Measurements from ENCODE around the gene FAM120B.
"Not testable (repeated sequence)": the region's sequence is repeated elsewhere in the genome, so short reads cannot be mapped to it uniquely, and the experiment has no call there.

FAM120B gene, protein sequence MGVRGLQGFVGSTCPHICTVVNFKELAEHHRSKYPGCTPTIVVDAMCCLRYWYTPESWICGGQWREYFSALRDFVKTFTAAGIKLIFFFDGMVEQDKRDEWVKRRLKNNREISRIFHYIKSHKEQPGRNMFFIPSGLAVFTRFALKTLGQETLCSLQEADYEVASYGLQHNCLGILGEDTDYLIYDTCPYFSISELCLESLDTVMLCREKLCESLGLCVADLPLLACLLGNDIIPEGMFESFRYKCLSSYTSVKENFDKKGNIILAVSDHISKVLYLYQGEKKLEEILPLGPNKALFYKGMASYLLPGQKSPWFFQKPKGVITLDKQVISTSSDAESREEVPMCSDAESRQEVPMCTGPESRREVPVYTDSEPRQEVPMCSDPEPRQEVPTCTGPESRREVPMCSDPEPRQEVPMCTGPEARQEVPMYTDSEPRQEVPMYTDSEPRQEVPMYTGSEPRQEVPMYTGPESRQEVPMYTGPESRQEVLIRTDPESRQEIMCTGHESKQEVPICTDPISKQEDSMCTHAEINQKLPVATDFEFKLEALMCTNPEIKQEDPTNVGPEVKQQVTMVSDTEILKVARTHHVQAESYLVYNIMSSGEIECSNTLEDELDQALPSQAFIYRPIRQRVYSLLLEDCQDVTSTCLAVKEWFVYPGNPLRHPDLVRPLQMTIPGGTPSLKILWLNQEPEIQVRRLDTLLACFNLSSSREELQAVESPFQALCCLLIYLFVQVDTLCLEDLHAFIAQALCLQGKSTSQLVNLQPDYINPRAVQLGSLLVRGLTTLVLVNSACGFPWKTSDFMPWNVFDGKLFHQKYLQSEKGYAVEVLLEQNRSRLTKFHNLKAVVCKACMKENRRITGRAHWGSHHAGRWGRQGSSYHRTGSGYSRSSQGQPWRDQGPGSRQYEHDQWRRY

DNA sequence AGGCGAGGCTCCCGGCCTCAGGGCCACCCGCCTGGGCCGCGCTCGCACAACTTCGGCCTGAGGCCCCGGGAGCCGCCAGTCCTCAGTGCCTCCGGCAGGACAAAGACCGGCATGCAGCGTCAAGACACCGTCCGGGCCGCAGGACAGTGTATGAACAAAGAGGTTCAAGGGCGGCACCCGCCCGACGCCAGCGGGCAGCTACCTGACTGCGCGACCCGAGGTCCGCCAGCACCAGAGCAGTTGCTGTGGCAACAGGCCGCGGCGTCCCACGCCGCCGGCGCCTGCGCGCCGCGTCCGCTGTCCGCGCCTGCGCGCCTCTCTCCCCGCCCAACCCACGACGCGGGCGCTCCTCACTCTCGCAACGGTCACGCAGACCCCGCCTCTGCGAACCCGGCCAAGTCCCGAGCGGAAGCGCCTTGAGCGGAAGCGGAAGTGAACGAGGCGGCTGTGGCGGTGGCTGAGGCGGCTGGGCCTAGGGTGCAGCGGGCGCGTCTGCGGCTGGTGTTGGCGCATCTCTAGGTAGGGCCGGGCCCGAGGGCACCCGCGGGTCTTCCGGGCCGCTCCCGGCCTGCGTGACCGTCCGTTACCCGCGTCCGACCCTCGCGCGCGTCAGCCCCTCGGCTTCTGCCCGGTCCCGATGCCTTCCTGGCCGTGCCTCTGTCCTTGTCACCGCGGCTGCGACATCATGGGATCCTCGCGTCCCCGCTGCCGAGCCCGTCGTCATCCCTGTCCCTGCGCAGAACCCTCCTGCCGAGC, at the start of gene FAM120B:
TSS of gene FAM120B (plus strand) at position 435 of the 756 bp plus-strand sequence. CDS start 10,633 bp downstream, outside the sequence.
- peak; percentile 97 for DNase-seq (ENCODE audit: low spot score)

DNA sequence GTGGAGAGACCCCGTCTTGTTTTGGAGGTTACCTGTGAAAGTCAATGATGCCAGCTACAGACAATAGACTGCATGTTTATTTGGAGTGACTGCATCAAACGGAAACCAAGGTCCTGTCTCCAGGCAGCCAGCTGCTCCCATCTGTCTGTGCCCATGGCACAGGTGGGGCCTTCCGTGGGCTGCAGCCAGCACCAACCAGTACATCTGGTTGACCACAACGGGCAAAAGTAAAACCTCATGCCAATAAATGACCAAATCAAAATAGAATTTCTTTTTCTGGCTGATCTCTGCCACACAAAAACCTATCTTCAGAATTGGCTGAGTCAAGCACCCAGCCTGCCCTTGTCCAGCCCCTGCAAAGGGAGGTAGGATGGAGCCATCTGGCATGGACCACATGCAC, 49.2 kb upstream of the FAM120B start:
- DNase-seq (ENCODE audit: low spot score), result no peak

DNA sequence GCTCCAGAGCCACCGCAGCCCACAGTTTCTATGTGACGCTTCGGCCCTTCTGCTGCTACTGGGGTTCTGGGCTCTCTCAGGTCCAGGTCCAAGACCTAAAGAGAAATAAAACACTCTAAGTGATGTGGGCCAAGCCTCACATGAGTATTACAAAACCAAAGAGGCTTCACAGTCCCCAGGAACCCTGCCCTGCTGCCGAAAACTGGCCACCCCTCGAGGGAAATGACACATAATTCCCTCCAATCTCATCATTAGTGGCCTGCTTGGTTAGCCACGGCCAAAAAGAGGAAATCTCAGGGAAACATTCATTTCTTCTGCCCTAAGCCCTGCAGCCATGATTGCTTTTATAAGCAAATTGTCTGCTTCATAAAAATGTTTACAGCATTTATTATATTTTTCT, 48.2 kb upstream of the FAM120B start:
- no peak for DNase-seq (ENCODE audit: low spot score)

DNA sequence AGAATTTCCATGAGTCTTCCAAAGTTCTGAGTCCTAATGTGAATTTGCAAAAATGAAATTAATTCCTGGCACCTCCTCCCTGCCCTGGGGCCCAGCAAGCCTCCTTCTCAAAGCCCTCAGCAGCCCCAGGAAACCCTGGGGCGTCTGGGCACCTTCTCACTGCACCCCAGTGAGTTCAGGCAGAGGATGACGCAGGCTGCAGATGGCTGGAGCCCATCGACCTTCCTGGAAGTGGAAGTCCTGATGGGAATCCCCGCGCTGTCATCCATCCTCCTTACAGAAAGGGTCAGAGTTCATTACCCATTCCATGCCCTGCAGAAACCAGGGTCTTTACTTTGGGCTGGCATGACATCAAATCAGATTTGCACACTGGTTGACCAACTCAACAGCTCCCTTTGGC, 47.3 kb upstream of the FAM120B start:
- no peak for DNase-seq (ENCODE audit: low spot score)

DNA sequence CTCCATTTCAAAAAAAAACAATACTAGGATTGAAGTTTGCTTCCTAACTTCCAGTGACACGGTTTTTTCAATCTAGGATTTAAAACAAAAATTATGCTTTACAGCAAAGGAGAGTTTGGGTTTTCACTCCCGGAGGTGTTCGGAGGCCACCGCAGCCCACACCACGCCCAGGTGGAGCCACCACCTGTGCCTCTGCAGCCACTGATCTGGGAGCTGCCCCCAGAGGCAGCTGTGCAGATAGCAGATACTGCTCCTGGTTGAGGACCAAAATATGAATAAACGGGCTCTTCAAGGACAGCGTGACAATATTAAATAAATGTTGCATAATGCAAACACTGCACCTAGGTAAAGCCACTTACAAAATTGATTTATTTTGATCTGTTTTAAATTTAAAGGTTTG, 45.9 kb upstream of the FAM120B start:
- no peak for DNase-seq (ENCODE audit: low spot score)

DNA sequence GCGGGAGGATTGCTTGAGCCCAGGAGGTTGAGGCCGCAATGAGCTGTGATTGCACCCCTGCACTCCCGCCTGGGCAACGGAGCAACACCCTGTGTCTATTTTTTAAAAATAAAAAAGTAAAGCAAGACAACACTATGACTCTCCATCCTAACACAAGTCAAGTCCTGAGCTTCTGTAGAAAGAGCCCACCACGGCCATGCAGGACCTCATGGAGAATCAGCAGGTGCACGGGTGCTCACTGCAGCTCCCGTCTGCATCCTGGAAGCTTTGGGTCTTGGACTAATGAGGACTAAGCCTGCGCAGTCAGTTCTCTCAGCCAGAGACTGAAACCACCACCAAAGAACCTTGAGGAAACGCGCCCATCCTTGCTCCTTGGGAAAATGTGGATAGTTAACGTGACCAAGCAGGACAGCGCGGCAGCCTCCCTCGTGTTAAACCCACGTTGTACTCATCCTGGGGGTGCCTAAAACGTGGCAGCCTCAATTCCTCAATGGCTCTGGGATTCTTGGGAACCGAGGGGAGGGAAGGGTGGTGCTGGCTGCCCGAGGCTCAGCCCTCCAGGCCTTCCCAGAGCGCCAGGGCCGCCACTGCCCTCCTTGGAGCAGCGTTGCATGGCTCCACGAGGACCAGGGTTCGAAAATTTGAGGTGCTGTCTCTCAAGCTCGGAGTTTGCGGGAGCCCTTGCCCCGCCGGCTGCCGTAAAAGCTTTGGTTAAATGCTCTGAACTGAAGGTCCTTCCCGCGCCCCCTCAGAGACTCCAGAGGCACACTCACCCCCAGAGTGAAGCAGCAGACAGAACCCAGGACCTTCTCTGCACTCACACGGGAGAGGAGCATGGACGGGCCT, 44.7 kb upstream of the FAM120B start:
- DNase-seq (ENCODE audit: low spot score), result no peak

DNA sequence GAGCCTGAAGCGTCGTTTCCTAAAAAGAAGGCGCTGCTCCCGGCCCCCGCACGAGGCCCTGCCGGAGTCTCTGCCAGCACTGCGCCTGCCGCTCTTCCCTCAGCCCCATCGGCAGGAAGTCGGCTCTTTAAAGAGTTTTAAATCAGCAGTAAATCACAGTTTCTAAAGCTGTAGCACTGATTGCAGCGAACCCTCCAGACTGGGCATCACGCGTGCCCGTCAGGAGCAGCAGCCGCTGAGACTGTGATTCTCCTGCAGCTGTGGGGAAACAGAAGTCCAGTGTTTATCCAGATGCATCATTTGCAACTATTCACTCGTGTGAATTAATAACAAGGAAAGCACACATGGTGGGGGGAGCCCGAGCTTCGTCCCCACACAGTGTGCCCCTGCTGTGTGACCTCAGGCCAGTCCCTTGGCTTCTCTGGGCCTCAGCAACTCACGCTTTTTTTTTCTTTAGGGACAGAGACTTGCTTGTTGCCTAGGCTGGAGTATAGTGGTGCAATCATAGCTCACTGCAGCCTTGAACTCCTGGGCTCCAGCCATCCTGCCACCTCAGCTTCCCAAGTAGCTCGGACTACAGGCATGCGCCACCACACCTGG, 44.0 kb upstream of the FAM120B start:
- no peak for DNase-seq (ENCODE audit: low spot score)

DNA sequence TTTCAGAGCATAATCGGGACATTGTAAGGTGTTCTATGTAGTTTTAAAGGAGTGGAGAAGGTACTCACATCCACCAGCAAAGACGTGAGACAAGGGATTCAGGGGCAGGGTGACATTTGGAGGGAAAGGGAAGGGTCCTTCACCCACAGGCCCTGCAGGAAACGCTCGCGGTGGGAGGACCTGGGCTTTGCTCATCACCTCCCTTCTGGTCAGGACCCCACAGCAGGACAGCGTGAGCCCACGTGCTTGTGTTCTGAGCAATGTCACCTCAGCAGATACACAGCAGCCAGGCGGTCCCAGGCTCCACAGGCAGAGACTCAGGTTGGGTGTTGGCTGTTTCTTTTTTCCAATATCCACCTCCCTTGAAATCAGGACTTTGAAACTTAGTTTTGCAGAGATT, 43.1 kb upstream of the FAM120B start:
- no peak for DNase-seq (ENCODE audit: low spot score)

DNA sequence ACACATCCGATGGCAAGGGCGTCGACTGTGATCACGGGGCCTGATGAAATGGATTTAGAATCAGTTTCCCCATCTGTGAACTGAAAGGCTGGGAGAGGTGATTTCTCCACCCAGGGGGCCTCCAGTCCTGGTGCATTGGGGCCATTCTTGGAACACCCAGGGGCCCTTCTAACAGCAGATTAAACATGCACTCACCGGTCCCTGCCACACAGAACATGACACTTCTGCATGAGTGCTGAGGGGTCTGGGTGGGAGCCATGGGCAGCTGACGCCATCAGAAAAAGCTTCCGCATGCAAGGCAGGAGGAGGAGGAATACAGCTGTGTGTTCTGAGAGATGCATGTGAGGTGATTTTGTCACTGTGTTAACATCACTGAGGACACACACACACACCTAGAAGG, 42.5 kb upstream of the FAM120B start:
- DNase-seq (ENCODE audit: low spot score), result no peak

DNA sequence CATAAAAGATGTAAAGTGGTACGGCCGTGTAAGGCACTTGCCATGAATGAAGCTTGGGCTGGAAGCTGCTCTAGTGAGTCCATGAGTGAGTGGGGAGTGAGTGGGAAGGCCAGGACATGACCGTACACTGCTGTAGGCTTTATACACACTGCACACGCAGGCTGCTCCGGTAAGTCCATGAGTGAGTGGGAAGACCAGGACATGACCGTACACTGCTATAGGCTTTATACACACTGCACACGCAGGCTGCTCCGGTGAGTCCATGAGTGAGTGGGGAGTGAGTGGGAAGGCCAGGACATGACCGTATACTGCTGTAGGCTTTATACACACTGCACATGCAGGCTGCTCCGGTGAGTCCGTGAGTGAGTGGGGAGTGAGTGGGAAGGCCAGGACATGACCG, 41.9 kb upstream of the FAM120B start:
- DNase-seq (ENCODE audit: low spot score), result not testable (repeated sequence)

DNA sequence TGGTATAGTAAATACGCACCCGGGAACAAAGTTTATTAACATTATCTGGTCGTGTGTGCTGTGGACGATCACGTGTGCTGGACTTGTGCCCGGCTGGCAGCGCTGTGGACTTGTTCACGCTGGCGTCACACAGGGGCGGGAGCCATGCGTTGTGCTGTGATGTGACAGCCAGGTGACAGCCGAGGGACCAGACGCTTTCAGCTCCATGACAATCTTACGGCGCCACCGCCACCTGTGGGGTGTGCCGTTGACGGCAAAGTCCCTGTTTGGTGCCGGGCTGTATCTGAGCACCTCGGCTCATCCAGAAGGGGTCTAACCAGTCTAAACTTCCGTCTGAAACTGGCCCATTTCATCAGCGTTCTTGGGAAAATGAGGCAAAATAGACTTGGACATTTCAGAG, 40.9 kb upstream of the FAM120B start:
- no peak for DNase-seq (ENCODE audit: low spot score)

DNA sequence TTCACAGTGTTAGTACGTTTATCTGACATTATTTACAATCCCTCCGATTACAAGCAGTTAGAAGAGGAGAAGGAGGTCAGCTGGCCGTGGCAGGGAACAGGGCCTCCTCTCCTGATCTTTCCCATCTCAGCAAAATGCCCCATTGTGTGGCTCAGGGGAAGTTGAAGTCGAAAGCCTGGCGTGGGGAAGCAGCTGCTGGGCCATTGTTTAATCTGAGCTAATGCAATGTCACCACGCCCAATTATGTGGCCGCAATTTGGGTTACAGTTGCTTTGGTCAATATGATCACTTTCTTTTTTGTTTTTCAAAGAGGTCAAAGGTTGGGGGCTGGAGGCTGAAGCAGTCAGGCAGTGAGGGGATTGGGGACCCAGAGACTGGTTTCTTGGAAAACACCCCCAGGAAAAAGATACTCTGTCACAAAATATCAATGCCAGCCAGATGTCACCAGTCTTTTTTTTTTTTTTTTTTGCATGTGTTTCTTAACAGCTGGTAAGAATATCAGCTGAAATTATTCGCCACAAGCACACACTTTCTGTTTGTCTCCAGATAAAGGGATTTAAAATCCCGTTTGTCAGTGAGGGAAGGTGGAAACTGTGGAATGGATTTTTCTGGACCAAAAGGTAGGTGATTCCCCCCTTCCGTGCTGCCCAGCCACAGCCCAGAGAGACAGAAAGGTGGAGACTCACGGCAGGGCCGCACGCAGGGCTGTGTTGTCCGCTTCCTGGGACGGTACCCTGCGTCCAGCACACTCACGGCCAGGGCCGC, 40.3 kb upstream of the FAM120B start:
- DNase-seq (ENCODE audit: low spot score), result no peak

DNA sequence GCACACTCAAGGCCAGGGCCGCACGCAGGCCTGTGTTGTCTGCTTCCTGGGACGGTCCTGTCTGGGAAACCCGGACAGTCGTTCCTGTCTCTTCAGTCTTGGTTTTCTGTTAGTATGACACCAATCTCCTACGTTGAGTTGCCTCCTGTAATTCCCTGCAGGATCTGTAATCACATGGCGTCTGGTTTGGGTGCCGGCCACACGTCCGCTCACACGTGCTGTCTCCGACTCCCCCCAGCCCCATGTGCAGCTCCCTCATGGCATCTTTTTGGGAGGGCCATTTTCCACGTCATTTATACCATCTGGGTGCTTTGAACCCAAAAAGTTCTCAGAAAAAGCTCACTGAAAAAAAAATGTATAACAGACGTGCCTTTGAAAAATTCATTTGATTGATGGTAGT, 38.9 kb upstream of the FAM120B start:
- DNase-seq (ENCODE audit: low spot score), result no peak

DNA sequence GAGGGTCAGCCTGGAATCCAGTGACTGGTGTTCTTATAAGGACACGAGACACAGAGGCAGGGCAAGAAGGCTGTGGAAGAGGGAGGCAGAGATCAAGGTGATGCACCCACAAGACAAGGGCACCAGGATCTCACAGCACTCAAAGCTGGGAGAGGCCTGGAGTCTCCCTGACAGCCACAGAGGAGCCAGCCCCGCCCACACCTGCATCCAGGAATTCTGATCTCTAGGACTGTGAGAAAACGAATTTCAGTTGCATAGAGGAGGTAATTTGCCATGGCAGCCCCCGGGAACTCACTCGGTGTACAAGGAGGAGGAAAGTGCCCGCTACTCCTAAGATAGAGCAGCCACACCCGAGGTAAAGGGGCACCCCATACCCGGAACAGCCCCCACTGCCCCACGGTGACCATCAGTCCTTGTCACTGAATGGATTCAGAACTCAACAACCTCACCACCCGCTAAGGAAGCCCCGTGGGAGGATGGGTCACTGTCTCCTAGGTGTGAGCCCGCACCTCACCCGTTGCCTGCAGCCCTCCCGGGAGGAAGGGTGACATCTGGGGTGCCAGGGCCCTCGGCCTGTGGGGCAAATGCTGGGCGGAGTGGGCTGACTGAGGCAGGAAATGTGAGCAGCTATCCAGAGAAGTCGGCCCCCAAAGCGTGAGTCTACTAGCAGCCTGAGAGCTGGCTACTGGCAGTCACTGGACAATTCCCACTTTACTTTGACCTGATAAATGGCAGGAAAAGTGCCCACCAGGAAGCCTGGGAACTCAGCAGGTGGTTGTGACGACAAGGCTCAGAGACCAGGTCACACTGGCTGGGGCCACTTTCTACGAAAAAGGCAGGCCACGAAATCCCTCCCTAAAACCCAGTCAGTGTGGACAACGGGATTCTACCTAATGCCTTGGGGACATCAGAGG, 38.1 kb upstream of the FAM120B start:
- DNase-seq (ENCODE audit: low spot score), result no peak

DNA sequence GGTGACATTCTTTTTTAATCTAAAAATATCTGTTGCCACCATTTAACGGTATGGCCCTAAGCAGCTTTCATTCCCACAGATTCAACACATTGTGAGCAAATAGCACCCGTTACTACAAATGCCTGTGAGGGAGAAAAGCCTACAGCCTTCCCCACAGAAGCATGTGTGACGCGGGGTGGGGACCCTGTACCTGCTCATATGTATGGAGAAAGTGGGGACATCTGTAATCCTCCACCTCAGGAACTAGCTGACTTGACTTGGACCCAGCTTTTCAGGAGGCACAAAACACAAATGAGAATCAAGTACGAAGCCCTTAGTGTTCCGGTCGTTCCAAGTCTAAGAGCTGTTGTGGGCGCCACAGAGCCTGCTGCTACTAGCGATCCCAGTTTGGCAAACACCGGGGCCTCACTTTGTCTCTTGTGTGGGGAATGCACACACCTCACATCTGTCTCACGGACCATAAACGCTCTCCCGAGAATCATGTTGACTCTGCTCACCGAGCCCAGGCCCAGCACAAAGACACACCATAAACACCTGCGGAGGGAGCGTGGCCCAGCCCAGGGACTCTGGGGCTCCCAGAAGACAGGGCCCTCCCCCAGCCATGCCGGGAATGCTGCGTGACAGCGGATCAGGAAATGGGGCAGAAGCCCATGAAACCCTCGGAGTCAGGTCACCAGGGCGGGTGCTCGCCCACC, 37.3 kb upstream of the FAM120B start:
- DNase-seq (ENCODE audit: low spot score), result no peak

DNA sequence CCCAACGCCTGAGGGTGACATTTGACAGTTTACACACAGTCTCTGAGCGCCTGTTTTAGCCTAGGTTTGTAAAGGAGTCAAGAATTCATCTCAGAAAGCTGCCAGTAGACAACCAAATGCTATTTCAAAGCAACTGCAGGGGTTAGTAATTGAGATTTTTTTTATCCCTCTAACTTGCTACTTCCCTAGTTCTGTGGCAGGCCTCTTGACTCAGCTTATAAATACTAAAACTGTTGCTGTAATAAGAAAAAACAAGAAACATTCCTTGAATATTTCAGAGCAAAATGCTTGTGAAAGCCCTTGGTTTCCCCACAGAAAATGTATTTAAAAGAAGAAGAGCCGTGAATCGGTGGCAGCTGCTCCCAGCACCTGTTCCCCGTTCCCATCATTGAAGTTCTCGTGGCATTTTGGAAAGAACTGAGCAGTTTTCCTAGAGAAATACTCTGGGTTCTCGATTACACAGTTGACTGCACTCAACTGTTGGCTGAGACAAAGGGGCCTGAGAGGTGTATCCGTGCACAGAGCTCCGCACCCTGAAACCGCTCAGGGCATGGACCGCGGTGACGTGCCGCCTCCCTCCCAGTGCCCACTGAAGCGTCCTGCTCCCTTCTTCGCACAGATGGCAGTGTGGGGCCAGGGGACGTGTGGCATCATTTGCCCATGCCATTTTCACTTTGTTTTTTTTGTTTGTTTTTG, 36.6 kb upstream of the FAM120B start:
- no peak for DNase-seq (ENCODE audit: low spot score)

DNA sequence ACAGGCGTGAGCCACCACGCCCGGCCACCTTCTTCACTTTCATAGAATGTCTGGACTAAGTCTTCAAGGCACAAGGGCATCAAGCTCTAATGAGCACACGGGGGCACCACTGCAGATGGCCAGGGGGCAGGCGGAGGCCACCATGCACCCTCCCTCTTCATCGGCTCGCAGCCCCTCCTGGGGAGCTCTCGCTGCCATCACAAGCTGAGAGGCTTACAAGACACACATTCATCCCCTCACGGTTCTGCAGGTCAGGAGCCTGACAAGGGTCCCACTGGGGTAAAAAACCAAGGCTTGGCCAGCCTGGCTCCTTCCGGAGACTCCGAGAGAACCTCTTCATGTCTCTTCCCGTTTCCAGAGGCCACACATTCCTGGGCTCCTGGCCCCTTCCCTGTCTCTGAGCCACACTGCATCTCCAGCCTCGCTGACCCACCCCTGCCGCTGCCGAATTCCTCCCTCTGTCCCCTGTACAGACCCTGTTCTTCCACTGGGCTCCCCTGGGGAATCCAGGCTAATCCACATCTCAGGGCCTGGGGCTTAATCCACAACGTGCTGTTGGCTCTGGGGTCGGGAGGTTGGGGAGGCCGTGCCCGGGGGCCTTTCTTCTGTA, 35.5 kb upstream of the FAM120B start:
- no peak for DNase-seq (ENCODE audit: low spot score)

Data from CD4-positive, alpha-beta T cell treated with Interleukin-2 at 100 ng/mL for 4 hours (primary cell).